Heart right ventricle (tissue), 16 donors: Measurements from ENCODE around the gene LST1. TPM values are rescaled to one million over a fixed set of nuclear protein-coding genes. Genes with fewer than 3 reads are reported as not detected.

Experiments
- ATAC-seq, 8 donors: fragments of 200-7000 bp; cut with Tn5 transposase; one replicate each; pipeline ENCODE4 v1.9.1; 2020; ENCODE audit warnings: mild to moderate bottlenecking in 8 of 8, moderate library complexity in 8 of 8, moderate number of reproducible peaks in 1 of 8
- DNase-seq, 2 donors: peaks; one replicate each; pipeline ENCODE4 v3.0.0-alpha.2; 2020
- H3K27ac ChIP-seq, 10 donors: fragments of 200-600 bp; sonication (generic) in 2 of 10; one replicate each; pipeline versions ENCODE4 v1.5.0 to v1.8.0; 2020 to 2022; ENCODE audit warnings: mild to moderate bottlenecking in 3 of 10
- H3K27me3 ChIP-seq, 7 donors: fragments of 200-600 bp; one replicate each; pipeline ENCODE4 v1.8.0; 2021 to 2022; ENCODE audit warnings: mild to moderate bottlenecking in 2 of 7
- H3K36me3 ChIP-seq, 9 donors: fragments of 200-600 bp; sonication (generic) in 1 of 9; one replicate each; pipeline versions ENCODE4 v1.5.0 to v1.8.0; 2020 to 2022; ENCODE audit warnings: mild to moderate bottlenecking in 2 of 9
- H3K4me1 ChIP-seq, 9 donors: fragments of 200-600 bp; sonication (generic) in 1 of 9; one replicate each; pipeline versions ENCODE4 v1.5.0 to v1.8.0; 2020 to 2022; ENCODE audit warnings: mild to moderate bottlenecking in 4 of 9
- H3K4me3 ChIP-seq, 10 donors: fragments of 200-600 bp; sonication (generic) in 2 of 10; one replicate each; pipeline versions ENCODE4 v1.5.0 to v1.8.0; 2020 to 2022; ENCODE audit warnings: mild to moderate bottlenecking in 7 of 10, moderate library complexity in 2 of 10
- H3K9me3 ChIP-seq, 11 donors: fragments of 200-600 bp in 10 of 11; sonication (generic) in 2 of 11; one replicate each; pipeline versions ENCODE4 v1.5.0 to v1.8.0; 2013 to 2022; ENCODE audit warnings: mild to moderate bottlenecking in 2 of 11, control low read depth in 1 of 11, moderate library complexity in 1 of 11
- CTCF ChIP-seq, 9 donors: fragments of 200-600 bp; sonication (generic) in 2 of 9; IDR thresholded peaks; one replicate each; pipeline versions ENCODE4 v1.5.0 to v1.8.0; 2021 to 2022; ENCODE audit warnings: antibody characterized with exemption in 9 of 9, mild to moderate bottlenecking in 5 of 9, moderate library complexity in 1 of 9
- WGBS, 2 donors: extraction: QIAGEN DNeasy Blood & Tissue Kit; methylation state at CpG; one replicate each; pipeline ENCODE4 v1.1.7; 2013; ENCODE audit warnings: inconsistent platforms in 1 of 2; 5-methylcytosine and 5-hydroxymethylcytosine counted together
- intact Hi-C, 10 donors: fragments of 100-400 bp; cut with DNase I; formaldehyde crosslinking; loops; one replicate each; pipeline versions ENCODE4 v1.11.1 to v1.14.2; 2022
- polyA plus RNA-seq, 2 donors: library from polyadenylated mRNA; stranded (reverse); fragments of 200-250 nt; gene quantifications; one replicate each; pipeline ENCODE4 v1.2.3, GENCODE V29; 2013
- total RNA-seq, 10 donors: library from RNA; stranded (reverse); fragmentation: NEBNext Ultra II Directional in 3 of 10; extraction: Animal tissue kit (Norgen Biotek cat#: 25700) in 3 of 10; gene quantifications; one replicate each; pipeline versions ENCODE4 v1.2.1 to v1.2.4, GENCODE V29; 2021 to 2023
- donor health status: Arrhythmogenic right ventricular cardiomyopathy.
- donor health status: ischemic (EF 13 %, LVEDD 7.1; RV severe dilation, severe dysfunction).
- donor health status: healthy with polysubstance abuse.
- donor health status: DM: no; HTN: yes; CAD: no.
- donor health status: DM: no; HTN: no; CAD: no.
- donor health status: ischemic (EF 25% LVEDD 6.9; RV normal size, moderate dysfunction).
- donor health status: ischemic (EF 25% LVEDD 5.7; RV mildly dilated, moderate dysfunction).
- donor health status: healthy.
- donor health status: DM: yes; HTN: yes; CAD: no.
- donor health status: Ischemic cardiomyopathy.
- donor health status: ischemic (EF 35%, LVEDD 5.7; RV mildly dilated, moderate dysfunction).
- donor health status: nonischemic (EF 11% LVEDD 7.7; RV severe dilation, severe dysfunction).
- donor health status: DM: yes; HTN: yes; CAD: no.
- donor health status: PGD.
- donor health status: ischemic (EF 29% LVEDD 5.4; RV normal size, mild dysfunction).
- donor health status: nonischemic (EF 23%, LVEDD 6.1; RV moderate dilation, normal function).

LST1 gene
- total and polyA plus RNA-seq, 12 donors: 2.6 to 35.6 (median 5.1) TPM

GRCh38 chr6:31572041-31572911 lies 13.8 kb upstream of the LST1 start, which contains the start of gene LTA:
TSS of gene LTA (plus strand) at chr6:31572289. CDS start at chr6:31572743, 454 bp downstream.
- no peak for TF ChIP-seq CTCF (IDR thresholded peaks at IDR 0.05)
- H3K36me3 ChIP-seq: peaks cover 0 to 3% (median 0%) of the 10 kb centered on the region in 9 donors
- ATAC-seq (no peak), DNase-seq (no peak)
- H3K4me3 ChIP-seq: peak within 1 kb of the TSS in 1 of 10 donors; percentile 41
- H3K4me1 ChIP-seq: peaks cover 0 to 46% (median 5%) of the 10 kb centered on the region in 9 donors
- WGBS, 2 donors: 89% methylated on average over 27 of the region's 27 CpGs
- peaks cover 0 to 11% (median 0%) of the 10 kb centered on the region in 7 donors for H3K27me3 ChIP-seq
- no peaks in the 10 kb centered on the region for H3K9me3 ChIP-seq
- intact Hi-C loops: no loop called here
- peak within 1 kb of the TSS in 1 of 10 donors; percentile 79 for H3K27ac ChIP-seq

- intact Hi-C loops: loop anchor here in 1 of 10 donors (1.0 kb wide), 1 partner anchor 11 kb away; no protein-coding TSS in a partner anchor
- WGBS, 2 donors: 88% methylated on average over 9 of the region's 9 CpGs
- no peak for ATAC-seq
- peaks cover 0 to 15% (median 0%) of the 10 kb centered on the region in 9 donors for H3K36me3 ChIP-seq
- no peak for DNase-seq
- peak overlapping the region in 1 of 10 donors; percentile 79 for H3K27ac ChIP-seq
- no peaks in the 10 kb centered on the region for H3K9me3 ChIP-seq
- no peak for TF ChIP-seq CTCF (IDR thresholded peaks at IDR 0.05)
- H3K4me3 ChIP-seq: no peak overlapping the region
- H3K27me3 ChIP-seq: peaks cover 0 to 11% (median 0%) of the 10 kb centered on the region in 7 donors
- H3K4me1 ChIP-seq: peaks cover 0 to 47% (median 5%) of the 10 kb centered on the region in 9 donors
Measured at GRCh38 chr6:31573239-31574105, 12.6 kb upstream of the LST1 start.

- peaks cover 0 to 19% (median 0%) of the 10 kb centered on the region in 9 donors for H3K36me3 ChIP-seq
- peak overlapping the region in 3 of 10 donors; percentile 56 to 65 (median 56) for H3K4me3 ChIP-seq
- intact Hi-C loops: loop anchor here in 1 of 10 donors (1.0 kb wide), 1 partner anchor 12 kb away; no protein-coding TSS in a partner anchor
- no peak for DNase-seq
- peaks cover 0 to 41% (median 5%) of the 10 kb centered on the region in 9 donors for H3K4me1 ChIP-seq
- 82 to 84% methylated on average over 14 of the region's 14 CpGs for WGBS, 2 donors
- no peaks in the 10 kb centered on the region for H3K9me3 ChIP-seq
- no peak for TF ChIP-seq CTCF (IDR thresholded peaks at IDR 0.05)
- H3K27ac ChIP-seq: peak overlapping the region in 6 of 10 donors; percentile 74 to 90 (median 82)
- ATAC-seq: no peak
- peaks cover 0 to 11% (median 0%) of the 10 kb centered on the region in 7 donors for H3K27me3 ChIP-seq
Measured at GRCh38 chr6:31574106-31575061, 11.7 kb upstream of the LST1 start.
